Tibial nerve (tissue), 4 donors: Measurements from ENCODE around the gene SEC24D. TPM values are rescaled to one million over a fixed set of nuclear protein-coding genes. Genes with fewer than 3 reads are reported as not detected.

ENCODE experiments used
- DNase-seq, 2 donors: peaks; one replicate each; pipeline ENCODE4 v3.0.0-alpha.2; 2019; ENCODE audit warnings: low spot score in 2 of 2
- H3K27ac ChIP-seq, 4 donors: fragments of 200-600 bp; sonication (generic) in 3 of 4; one replicate each; pipeline ENCODE4 v1.5.1; 2017 to 2019; ENCODE audit warnings: mild to moderate bottlenecking in 1 of 4
- H3K27me3 ChIP-seq, 2 donors: fragments of 200-600 bp; sonication (generic) in 1 of 2; one replicate each; pipeline versions ENCODE4 v1.5.1 to v1.6.0; 2017 to 2019
- H3K36me3 ChIP-seq, 3 donors: fragments of 200-600 bp; sonication (generic); one replicate each; pipeline ENCODE4 v1.5.1; 2018 to 2019
- H3K4me1 ChIP-seq, 4 donors: fragments of 200-600 bp; sonication (generic) in 3 of 4; one replicate each; pipeline ENCODE4 v1.5.1; 2017 to 2019
- H3K4me3 ChIP-seq, 4 donors: fragments of 200-600 bp; sonication (generic) in 3 of 4; one replicate each; pipeline ENCODE4 v1.5.1; 2017 to 2019; ENCODE audit warnings: mild to moderate bottlenecking in 1 of 4, moderate library complexity in 1 of 4
- H3K9me3 ChIP-seq, 4 donors: fragments of 200-600 bp; sonication (generic) in 3 of 4; one replicate each; pipeline ENCODE4 v1.5.1; 2017 to 2019
- CTCF ChIP-seq, 5 experiments: fragments of 200-600 bp in 3 of 5; fragments of 450-650 bp in 2 of 5; sonication (generic) in 3 of 5; IDR thresholded peaks; one replicate each; pipeline ENCODE4 v1.5.1; 2016 to 2019; ENCODE audit warnings: antibody characterized with exemption in 5 of 5, mild to moderate bottlenecking in 3 of 5, moderate library complexity in 2 of 5
- EP300 ChIP-seq, 2 donors: sonication (generic); formaldehyde crosslinking; IDR thresholded peaks; one replicate each; pipeline ENCODE4 v1.6.1; 2017; ENCODE audit warnings: antibody characterized with exemption in 2 of 2, mild to moderate bottlenecking in 1 of 2
- POLR2A ChIP-seq, 2 donors: fragments of 450-650 bp; IDR thresholded peaks; one replicate each; pipeline ENCODE4 v1.6.1; 2017; ENCODE audit warnings: antibody characterized with exemption in 2 of 2, mild to moderate bottlenecking in 2 of 2, moderate library complexity in 2 of 2
- WGBS, 2 donors: methylation state at CpG; one replicate each; pipeline ENCODE4 v1.1.5; 2018; 5-methylcytosine and 5-hydroxymethylcytosine counted together
- total RNA-seq, 4 donors: library from RNA; depleted of rRNA; stranded (reverse); fragments of >200 nt; gene quantifications; one replicate each; pipeline ENCODE4 v1.1.0, GENCODE V29; 2016

SEC24D gene
- total RNA-seq, 4 donors from 2014 or later = 24.0 to 54.6 (median 34.0) TPM

- Histone ChIP-seq H3K9me3 (no peaks in the 10 kb centered on the region), H3K36me3 (peaks cover 6 to 34% (median 18%) of the 10 kb centered on the region in 3 donors), H3K4me1 (peaks cover 0 to 6% (median 0%) of the 10 kb centered on the region in 4 donors), H3K27me3 (no peaks in the 10 kb centered on the region), H3K4me3 (no peak overlapping the region), H3K27ac (no peak overlapping the region)
- no peak for TF ChIP-seq POLR2A (IDR thresholded peaks at IDR 0.05)
- 94 to 95% methylated on average over 4 of the region's 4 CpGs for WGBS, 2 donors
- no peak for DNase-seq
These were observed 18.6 kb downstream of the SEC24D start for GRCh38 chr4:118817178-118817930.

GRCh38 chr4:118816538-118817177 lies 19.3 kb downstream of the SEC24D start:
- Histone ChIP-seq H3K27ac (no peak overlapping the region), H3K27me3 (no peaks in the 10 kb centered on the region), H3K9me3 (no peaks in the 10 kb centered on the region), H3K4me1 (peaks cover 0 to 3% (median 0%) of the 10 kb centered on the region in 4 donors), H3K4me3 (no peak overlapping the region), H3K36me3 (peaks cover 6 to 39% (median 18%) of the 10 kb centered on the region in 3 donors)
- TF ChIP-seq POLR2A (IDR thresholded peaks at IDR 0.05) = no peak
- no peak for TF ChIP-seq EP300 (IDR thresholded peaks at IDR 0.05)
- TF ChIP-seq CTCF (IDR thresholded peaks at IDR 0.05) = no peak
- 34 to 80% methylated on average over 1 of the region's 1 CpG for WGBS, 2 donors
- no peak for DNase-seq

- H3K27ac ChIP-seq = no peak overlapping the region
- no peak overlapping the region for H3K4me3 ChIP-seq
- H3K9me3 ChIP-seq = no peaks in the 10 kb centered on the region
- 94 to 100% methylated on average over 3 of the region's 3 CpGs for WGBS, 2 donors
- no peak for DNase-seq
- peaks cover 0 to 9% (median 0%) of the 10 kb centered on the region in 4 donors for H3K4me1 ChIP-seq
- TF ChIP-seq POLR2A (IDR thresholded peaks at IDR 0.05) (no peak), CTCF (IDR thresholded peaks at IDR 0.05) (no peak), EP300 (IDR thresholded peaks at IDR 0.05) (no peak)
- H3K36me3 ChIP-seq = peaks cover 6 to 52% (median 18%) of the 10 kb centered on the region in 3 donors
- H3K27me3 ChIP-seq = no peaks in the 10 kb centered on the region
These were observed 21.0 kb downstream of the SEC24D start for GRCh38 chr4:118814891-118815290.

GRCh38 chr4:118814058-118814457 lies 21.9 kb downstream of the SEC24D start:
- H3K36me3 ChIP-seq = peaks cover 6 to 60% (median 18%) of the 10 kb centered on the region in 3 donors
- no peaks in the 10 kb centered on the region for H3K27me3 ChIP-seq
- H3K4me1 ChIP-seq = peaks cover 0 to 9% (median 0%) of the 10 kb centered on the region in 4 donors
- no peak for TF ChIP-seq POLR2A (IDR thresholded peaks at IDR 0.05)
- TF ChIP-seq EP300 (IDR thresholded peaks at IDR 0.05) = no peak
- TF ChIP-seq CTCF (IDR thresholded peaks at IDR 0.05) = no peak
- no peak overlapping the region for H3K27ac ChIP-seq
- WGBS, 2 donors = 90 to 91% methylated on average over 4 of the region's 4 CpGs
- DNase-seq = no peak
- H3K9me3 ChIP-seq = no peaks in the 10 kb centered on the region
- no peak overlapping the region for H3K4me3 ChIP-seq

- H3K36me3 ChIP-seq = peaks cover 6 to 65% (median 18%) of the 10 kb centered on the region in 3 donors
- TF ChIP-seq CTCF (IDR thresholded peaks at IDR 0.05) = no peak
- no peak for TF ChIP-seq EP300 (IDR thresholded peaks at IDR 0.05)
- TF ChIP-seq POLR2A (IDR thresholded peaks at IDR 0.05) = no peak
These were observed 22.4 kb downstream of the SEC24D start for GRCh38 chr4:118813561-118813960.

More at GRCh38 chr4:118813561-118813960, 22.4 kb downstream of the SEC24D start:
- peaks cover 0 to 9% (median 0%) of the 10 kb centered on the region in 4 donors for H3K4me1 ChIP-seq
- DNase-seq = no peak
- H3K9me3 ChIP-seq = no peaks in the 10 kb centered on the region
- H3K27ac ChIP-seq = no peak overlapping the region
- no peaks in the 10 kb centered on the region for H3K27me3 ChIP-seq
- H3K4me3 ChIP-seq = no peak overlapping the region
- 96 to 97% methylated on average over 3 of the region's 3 CpGs for WGBS, 2 donors
